ENCODE results near the gene ARHGAP26. TPM values are rescaled to one million over a fixed set of nuclear protein-coding genes. Genes with fewer than 3 reads are reported as not detected.

ARHGAP26 gene
- total RNA-seq, 1 donor from 2014 or later, result 35.4 TPM

DNA sequence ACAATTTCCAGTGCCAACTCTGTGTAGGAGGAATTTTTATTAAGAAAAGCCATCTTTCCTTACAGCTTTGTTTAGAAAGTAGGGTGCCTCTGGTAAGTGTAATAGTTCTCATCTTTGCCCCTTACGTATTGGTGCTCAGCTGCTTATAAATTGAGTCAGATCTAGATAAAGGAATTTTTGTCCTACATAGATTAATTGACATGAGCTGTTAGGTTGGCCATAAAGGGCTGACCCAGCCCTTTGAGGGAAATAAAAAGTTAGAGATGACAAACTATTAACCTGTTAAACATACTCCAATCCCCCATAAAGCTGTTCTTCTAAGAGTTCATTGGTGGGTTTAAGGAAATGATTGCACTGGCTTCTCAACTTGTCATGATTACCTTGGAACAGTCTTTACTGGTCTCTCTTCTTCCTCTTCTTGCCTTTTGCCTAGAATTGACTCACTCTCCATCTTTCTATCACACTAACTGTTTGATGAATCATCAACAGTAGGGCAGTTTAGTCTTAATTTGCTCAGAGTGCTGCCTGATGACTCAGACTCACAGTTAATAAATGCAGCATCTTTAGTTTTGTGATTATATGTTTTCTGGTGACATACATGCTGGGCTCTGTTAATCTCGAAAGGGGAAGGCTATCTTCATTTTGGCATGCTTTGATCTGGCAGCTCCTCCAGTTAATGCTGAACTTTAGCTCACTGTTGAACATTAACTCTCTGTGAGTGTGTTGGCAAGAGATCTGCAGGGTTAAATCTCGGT lies 51.7 kb downstream of the ARHGAP26 start:
- Histone ChIP-seq H3K4me3 (no peak overlapping the region), H3K4me1 (peaks cover 40% of the 10 kb centered on the region), H3K27me3 (no peaks in the 10 kb centered on the region), H3K36me3 (no peaks in the 10 kb centered on the region), H3K9me3 (no peaks in the 10 kb centered on the region), H3K27ac (no peak overlapping the region)
- TF ChIP-seq, protein P1, sequence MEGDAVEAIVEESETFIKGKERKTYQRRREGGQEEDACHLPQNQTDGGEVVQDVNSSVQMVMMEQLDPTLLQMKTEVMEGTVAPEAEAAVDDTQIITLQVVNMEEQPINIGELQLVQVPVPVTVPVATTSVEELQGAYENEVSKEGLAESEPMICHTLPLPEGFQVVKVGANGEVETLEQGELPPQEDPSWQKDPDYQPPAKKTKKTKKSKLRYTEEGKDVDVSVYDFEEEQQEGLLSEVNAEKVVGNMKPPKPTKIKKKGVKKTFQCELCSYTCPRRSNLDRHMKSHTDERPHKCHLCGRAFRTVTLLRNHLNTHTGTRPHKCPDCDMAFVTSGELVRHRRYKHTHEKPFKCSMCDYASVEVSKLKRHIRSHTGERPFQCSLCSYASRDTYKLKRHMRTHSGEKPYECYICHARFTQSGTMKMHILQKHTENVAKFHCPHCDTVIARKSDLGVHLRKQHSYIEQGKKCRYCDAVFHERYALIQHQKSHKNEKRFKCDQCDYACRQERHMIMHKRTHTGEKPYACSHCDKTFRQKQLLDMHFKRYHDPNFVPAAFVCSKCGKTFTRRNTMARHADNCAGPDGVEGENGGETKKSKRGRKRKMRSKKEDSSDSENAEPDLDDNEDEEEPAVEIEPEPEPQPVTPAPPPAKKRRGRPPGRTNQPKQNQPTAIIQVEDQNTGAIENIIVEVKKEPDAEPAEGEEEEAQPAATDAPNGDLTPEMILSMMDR (IDR thresholded peaks at IDR 0.05), result no peak
- no peak for DNase-seq
- peak; percentile 62 for ATAC-seq
- intact Hi-C loops (cut with DNase I), result no loop called here

DNA sequence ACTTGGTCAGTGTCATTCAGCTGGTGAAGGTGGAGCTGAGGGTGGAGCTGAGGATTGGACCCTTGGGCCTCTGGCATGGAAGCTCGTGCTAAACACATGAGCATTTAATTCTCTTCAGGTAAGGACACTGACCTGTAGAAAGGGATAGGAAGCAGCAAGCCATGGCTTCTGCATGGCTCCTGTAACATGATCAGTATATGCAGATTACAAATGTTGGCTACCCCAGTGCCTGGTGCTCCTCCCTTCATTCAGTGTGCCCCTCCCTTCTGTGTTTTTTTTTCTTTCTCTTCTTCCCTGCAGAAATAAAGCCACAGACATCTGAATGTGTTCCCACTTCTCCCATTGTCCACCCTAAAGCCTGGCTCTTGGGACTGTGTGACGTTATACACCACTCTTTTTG lies 52.9 kb downstream of the ARHGAP26 start:
- H3K9me3 ChIP-seq, result no peaks in the 10 kb centered on the region
- intact Hi-C loops (cut with DNase I), result no loop called here
- ATAC-seq, result no peak
- no peaks in the 10 kb centered on the region for H3K27me3 ChIP-seq
- peaks cover 40% of the 10 kb centered on the region for H3K4me1 ChIP-seq
- DNase-seq, result no peak
- no peak overlapping the region for H3K27ac ChIP-seq
- TF ChIP-seq, protein P1 (IDR thresholded peaks at IDR 0.05), result no peak
- H3K36me3 ChIP-seq, result no peaks in the 10 kb centered on the region
- H3K4me3 ChIP-seq, result no peak overlapping the region

DNA sequence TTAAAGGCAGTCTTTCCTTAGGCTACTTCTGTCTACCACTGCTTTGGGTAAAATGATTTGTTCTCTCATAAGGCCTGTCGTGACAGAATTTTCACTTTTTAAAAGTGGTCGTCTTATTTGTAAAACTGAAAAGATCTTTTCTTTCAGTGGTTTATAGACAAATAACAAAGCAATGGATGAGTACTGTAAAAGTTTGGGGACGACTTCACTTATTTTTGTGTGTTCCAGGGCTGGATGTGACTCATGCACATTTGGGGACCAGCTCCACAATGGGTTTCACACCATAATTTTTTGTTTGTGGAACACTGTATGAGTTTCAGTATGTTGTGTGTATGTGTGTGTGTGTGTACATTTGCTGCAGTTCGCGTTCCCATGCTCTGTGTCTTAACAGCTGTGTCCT lies 53.6 kb downstream of the ARHGAP26 start:
- H3K4me3 ChIP-seq, result no peak overlapping the region
- no peaks in the 10 kb centered on the region for H3K27me3 ChIP-seq
- no peak for ATAC-seq
- no peaks in the 10 kb centered on the region for H3K9me3 ChIP-seq
- no peak for DNase-seq
- H3K4me1 ChIP-seq, result peaks cover 41% of the 10 kb centered on the region
- TF ChIP-seq, protein P1 (IDR thresholded peaks at IDR 0.05), result no peak
- H3K36me3 ChIP-seq, result no peaks in the 10 kb centered on the region
- H3K27ac ChIP-seq, result no peak overlapping the region
- intact Hi-C loops (cut with DNase I), result no loop called here

DNA sequence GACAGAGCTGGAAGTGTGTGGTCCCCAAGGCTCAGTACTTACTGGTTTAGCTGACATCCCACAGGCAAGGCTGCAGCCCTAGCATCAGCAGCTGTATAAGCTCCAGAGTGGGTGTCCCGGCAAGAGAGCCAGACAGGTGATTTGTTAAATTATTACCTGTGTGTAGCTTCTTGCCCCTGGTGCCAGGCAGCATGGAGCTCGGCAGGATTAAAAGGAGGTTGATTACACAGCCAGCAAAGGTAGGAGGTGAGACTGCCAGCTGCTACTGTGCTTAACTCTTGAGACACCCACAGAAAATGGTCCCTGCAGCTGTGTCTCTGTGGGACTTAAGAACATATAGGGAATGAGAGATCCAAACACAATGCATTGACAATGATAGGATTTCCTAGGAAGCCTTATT lies 54.2 kb downstream of the ARHGAP26 start:
- Histone ChIP-seq H3K36me3 (no peaks in the 10 kb centered on the region), H3K4me1 (peaks cover 41% of the 10 kb centered on the region), H3K4me3 (no peak overlapping the region), H3K27ac (no peak overlapping the region), H3K9me3 (no peaks in the 10 kb centered on the region), H3K27me3 (no peaks in the 10 kb centered on the region)
- TF ChIP-seq, protein P1 (IDR thresholded peaks at IDR 0.05), result no peak
- intact Hi-C loops (cut with DNase I), result no loop called here
- no peak for DNase-seq
- ATAC-seq, result no peak

DNA sequence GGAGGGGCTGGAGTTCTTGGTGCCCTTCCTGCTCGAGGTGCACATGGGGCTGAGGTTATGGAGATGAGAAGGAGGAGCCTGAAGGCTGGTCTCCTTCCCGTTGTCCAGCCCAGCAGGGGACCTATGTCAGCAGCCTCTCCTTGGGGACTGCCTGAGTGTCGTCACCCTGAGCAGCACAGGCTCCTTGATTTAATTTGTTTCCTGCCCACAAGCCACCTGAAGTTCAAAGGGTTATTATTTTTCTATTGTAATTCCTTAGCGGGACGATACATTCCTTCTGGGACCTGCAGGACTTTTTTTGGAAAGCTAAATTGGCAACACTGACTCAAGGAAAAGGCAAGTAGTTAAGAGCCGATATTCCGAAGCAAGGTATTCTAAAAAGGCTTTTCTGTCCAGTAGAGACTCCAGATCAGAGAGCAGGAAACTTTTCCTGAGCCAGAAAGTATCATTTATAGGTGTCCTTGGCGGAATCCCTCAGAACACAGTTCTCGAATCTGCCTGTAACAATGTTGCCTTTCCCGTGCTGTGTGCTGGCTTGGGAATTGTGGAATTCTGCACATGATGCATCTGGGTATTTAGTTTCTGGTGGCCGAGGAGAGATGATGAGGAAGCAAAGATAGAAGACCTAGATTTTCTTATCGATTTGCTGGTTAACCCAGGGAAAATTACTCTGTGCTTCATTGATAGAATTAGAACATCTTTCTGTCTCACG lies 55.4 kb downstream of the ARHGAP26 start:
- H3K4me3 ChIP-seq, result no peak overlapping the region
- no peaks in the 10 kb centered on the region for H3K27me3 ChIP-seq
- H3K27ac ChIP-seq, result no peak overlapping the region
- DNase-seq (no peak), ATAC-seq (no peak)
- intact Hi-C loops (cut with DNase I), result no loop called here
- peaks cover 47% of the 10 kb centered on the region for H3K4me1 ChIP-seq
- TF ChIP-seq, protein P1 (IDR thresholded peaks at IDR 0.05), result no peak
- no peaks in the 10 kb centered on the region for H3K9me3 ChIP-seq
- no peaks in the 10 kb centered on the region for H3K36me3 ChIP-seq
